DOHH2 (cell line): ENCODE data around the gene GRK2.

Source experiments
- H3F3A ChIP-seq: fragments of 200-600 bp; sonication (generic), shearing (Covaris generic); 2 replicates; pipeline ENCODE4 v1.6.0; 2016; ENCODE audit warnings: antibody characterized with exemption, mild to moderate bottlenecking; ENCODE audit not compliant: control insufficient read depth, insufficient read depth
- H3K27ac ChIP-seq: fragments of 200-600 bp; sonication (generic); 2 replicates; pipeline ENCODE4 v1.5.1; 2014; ENCODE audit warnings: low read depth, mild to moderate bottlenecking, low read length, moderate library complexity
- H3K27me3 ChIP-seq: fragments of 200-600 bp; sonication (generic); 2 replicates; pipeline ENCODE4 v1.6.1; 2014; ENCODE audit warnings: mild to moderate bottlenecking, low read length, mixed read lengths; ENCODE audit not compliant: control insufficient read depth
- H3K36me3 ChIP-seq: fragments of 200-600 bp; sonication (generic); 2 replicates; pipeline ENCODE4 v1.6.1; 2014; ENCODE audit warnings: mild to moderate bottlenecking, low read length, moderate library complexity, mixed read lengths; ENCODE audit not compliant: control insufficient read depth
- H3K4me1 ChIP-seq: fragments of 200-600 bp; sonication (generic); 2 replicates; pipeline ENCODE4 v1.6.1; 2014; ENCODE audit warnings: mild to moderate bottlenecking, low read length, mixed read lengths; ENCODE audit not compliant: control insufficient read depth
- H3K4me2 ChIP-seq: fragments of 200-600 bp; sonication (generic); 2 replicates; pipeline ENCODE4 v1.6.0; 2014; ENCODE audit warnings: mild to moderate bottlenecking, low read length, moderate library complexity
- H3K4me3 ChIP-seq: fragments of 200-600 bp; sonication (generic); 2 replicates; pipeline ENCODE4 v1.5.1; 2014; ENCODE audit warnings: mild to moderate bottlenecking, low read length, mixed read lengths
- H3K79me2 ChIP-seq: fragments of 200-600 bp; sonication (generic); 2 replicates; pipeline ENCODE4 v1.6.1; 2014; ENCODE audit warnings: mild to moderate bottlenecking, low read length, mixed read lengths; ENCODE audit not compliant: control insufficient read depth
- H3K9me2 ChIP-seq: fragments of 200-600 bp; sonication (generic); replicated peaks from 2 replicates; pipeline ENCODE4 v1.6.1; 2014; ENCODE audit warnings: mild to moderate bottlenecking, low read length, mixed read lengths; ENCODE audit not compliant: control insufficient read depth
- H3K9me3 ChIP-seq: fragments of 200-600 bp; sonication (generic); 2 replicates; pipeline ENCODE4 v1.6.1; 2014; ENCODE audit warnings: antibody characterized with exemption, low read length, mixed read lengths; ENCODE audit not compliant: control insufficient read depth, insufficient read depth
- H4K20me1 ChIP-seq: fragments of 200-600 bp; sonication (generic); 2 replicates; pipeline ENCODE4 v1.6.0; 2014; ENCODE audit warnings: low read depth, mild to moderate bottlenecking, antibody characterized with exemption, low read length, moderate library complexity; ENCODE audit not compliant: control insufficient read depth, insufficient read depth
- CTCF ChIP-seq: fragments of 200-600 bp; sonication (generic); IDR thresholded peaks from one replicate; pipeline ENCODE4 v1.5.1; 2014; ENCODE audit warnings: antibody characterized with exemption, mild to moderate bottlenecking, low read depth, low read length; ENCODE audit not compliant: poor library complexity, severe bottlenecking
- EZH2phosphoT487 ChIP-seq: fragments of 200-600 bp; sonication (generic); IDR thresholded peaks from 2 replicates; pipeline ENCODE4 v1.6.1; 2017; ENCODE audit warnings: borderline replicate concordance, mild to moderate bottlenecking, antibody characterized with exemption, low read length, moderate library complexity, mixed read lengths

The GRK2 gene

GRCh38 chr11:67283481-67283963 is 17.2 kb downstream of the GRK2 start:
- H3K36me3 ChIP-seq = peaks cover 97% of the 10 kb centered on the region

GRCh38 chr11:67284811-67285540 is 18.7 kb downstream of the GRK2 start:
- Histone ChIP-seq H4K20me1 (no peaks in the 10 kb centered on the region), H3K4me2 (no peak overlapping the region; the same call in 1 of the 2 replicates)

More at GRCh38 chr11:67283481-67283963, 17.2 kb downstream of the GRK2 start:
- Histone ChIP-seq H3K79me2 (peaks cover 28% of the 10 kb centered on the region), H3K4me3 (no peak overlapping the region), H3K27me3 (no peaks in the 10 kb centered on the region), H3K4me2 (no peak overlapping the region), H3K9me2 (no peaks in the 10 kb centered on the region), H3K4me1 (peaks cover 57% of the 10 kb centered on the region), H3K9me3 (no peaks in the 10 kb centered on the region), H3F3A (peaks cover 26% of the 10 kb centered on the region), H4K20me1 (no peaks in the 10 kb centered on the region), H3K27ac (no peak overlapping the region)
- no peak for TF ChIP-seq EZH2phosphoT487
- TF ChIP-seq CTCF = no peak

DNA sequence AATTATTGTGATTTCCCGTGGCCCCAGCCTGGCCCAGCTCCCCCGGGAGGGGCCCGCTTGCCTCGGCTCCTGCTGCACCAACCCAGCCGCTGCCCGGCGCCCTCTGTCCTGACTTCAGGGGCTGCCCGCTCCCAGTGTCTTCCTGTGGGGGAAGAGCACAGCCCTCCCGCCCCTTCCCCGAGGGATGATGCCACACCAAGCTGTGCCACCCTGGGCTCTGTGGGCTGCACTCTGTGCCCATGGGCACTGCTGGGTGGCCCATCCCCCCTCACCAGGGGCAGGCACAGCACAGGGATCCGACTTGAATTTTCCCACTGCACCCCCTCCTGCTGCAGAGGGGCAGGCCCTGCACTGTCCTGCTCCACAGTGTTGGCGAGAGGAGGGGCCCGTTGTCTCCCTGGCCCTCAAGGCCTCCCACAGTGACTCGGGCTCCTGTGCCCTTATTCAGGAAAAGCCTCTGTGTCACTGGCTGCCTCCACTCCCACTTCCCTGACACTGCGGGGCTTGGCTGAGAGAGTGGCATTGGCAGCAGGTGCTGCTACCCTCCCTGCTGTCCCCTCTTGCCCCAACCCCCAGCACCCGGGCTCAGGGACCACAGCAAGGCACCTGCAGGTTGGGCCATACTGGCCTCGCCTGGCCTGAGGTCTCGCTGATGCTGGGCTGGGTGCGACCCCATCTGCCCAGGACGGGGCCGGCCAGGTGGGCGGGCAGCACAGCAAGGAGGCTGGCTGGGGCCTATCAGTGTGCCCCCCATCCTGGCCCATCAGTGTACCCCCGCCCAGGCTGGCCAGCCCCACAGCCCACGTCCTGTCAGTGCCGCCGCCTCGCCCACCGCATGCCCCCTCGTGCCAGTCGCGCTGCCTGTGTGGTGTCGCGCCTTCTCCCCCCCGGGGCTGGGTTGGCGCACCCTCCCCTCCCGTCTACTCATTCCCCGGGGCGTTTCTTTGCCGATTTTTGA is 19.5 kb downstream of the GRK2 start:
- TF ChIP-seq CTCF (no peak), EZH2phosphoT487 (no peak)
- Histone ChIP-seq H3K9me2 (no peaks in the 10 kb centered on the region), H3K36me3 (peaks cover 87% of the 10 kb centered on the region), H3K4me1 (peaks cover 62% of the 10 kb centered on the region), H3K4me2 (peak overlapping the region; percentile 89), H3K4me3 (no peak overlapping the region), H3K27me3 (no peaks in the 10 kb centered on the region), H3F3A (peaks cover 29% of the 10 kb centered on the region), H3K9me3 (no peaks in the 10 kb centered on the region), H3K27ac (peak overlapping the region; percentile 98), H4K20me1 (no peaks in the 10 kb centered on the region), H3K79me2 (peaks cover 21% of the 10 kb centered on the region)

More at GRCh38 chr11:67284811-67285540, 18.7 kb downstream of the GRK2 start:
- Histone ChIP-seq H3K27ac (no peak overlapping the region), H3K4me1 (peaks cover 54% of the 10 kb centered on the region), H3K36me3 (peaks cover 87% of the 10 kb centered on the region), H3K9me2 (no peaks in the 10 kb centered on the region), H3K4me3 (no peak overlapping the region), H3K9me3 (no peaks in the 10 kb centered on the region), H3F3A (peaks cover 29% of the 10 kb centered on the region), H3K79me2 (peaks cover 20% of the 10 kb centered on the region), H3K27me3 (no peaks in the 10 kb centered on the region)
- TF ChIP-seq EZH2phosphoT487 = no peak
- TF ChIP-seq CTCF = no peak
